MV-4-11 (cell line): Measurements from ENCODE around the gene DPYD.

Source experiments
- DNase-seq: peaks from one replicate; lab custom pipeline; 2025; lab: John Stamatoyannopoulos, UW

Gene DPYD

GRCh38 chr1:97091679-97092078 is 829.2 kb downstream of the DPYD start:
- DNase-seq, result no peak

- peak; percentile 5 for DNase-seq
These were observed 829.6 kb downstream of the DPYD start for GRCh38 chr1:97091263-97091662.

DNA sequence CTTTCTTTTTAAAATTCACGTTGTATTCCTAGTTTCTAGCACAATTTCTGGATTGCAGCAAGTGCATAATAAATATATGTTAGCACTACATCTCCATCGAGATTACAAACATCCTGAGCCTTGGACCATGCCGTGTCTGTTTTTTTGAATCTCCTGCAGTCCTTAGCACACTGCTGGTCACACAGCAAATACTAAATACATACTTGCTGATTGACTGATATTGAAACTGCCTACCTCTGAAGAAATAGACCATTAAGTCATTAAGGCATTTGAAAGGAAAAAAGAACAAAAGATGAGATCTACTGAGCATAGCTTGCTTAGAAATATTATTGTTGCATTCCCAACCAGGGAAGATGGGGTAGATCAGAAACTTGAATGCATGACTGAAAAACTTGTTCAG is 830.1 kb downstream of the DPYD start:
- DNase-seq, result no peak

- DNase-seq, result no peak
These were observed 831.7 kb downstream of the DPYD start for GRCh38 chr1:97089173-97089572.

- no peak for DNase-seq
These were observed 832.4 kb downstream of the DPYD start for GRCh38 chr1:97088391-97088790.

GRCh38 chr1:97084546-97084945 is 836.3 kb downstream of the DPYD start:
- no peak for DNase-seq

DNA sequence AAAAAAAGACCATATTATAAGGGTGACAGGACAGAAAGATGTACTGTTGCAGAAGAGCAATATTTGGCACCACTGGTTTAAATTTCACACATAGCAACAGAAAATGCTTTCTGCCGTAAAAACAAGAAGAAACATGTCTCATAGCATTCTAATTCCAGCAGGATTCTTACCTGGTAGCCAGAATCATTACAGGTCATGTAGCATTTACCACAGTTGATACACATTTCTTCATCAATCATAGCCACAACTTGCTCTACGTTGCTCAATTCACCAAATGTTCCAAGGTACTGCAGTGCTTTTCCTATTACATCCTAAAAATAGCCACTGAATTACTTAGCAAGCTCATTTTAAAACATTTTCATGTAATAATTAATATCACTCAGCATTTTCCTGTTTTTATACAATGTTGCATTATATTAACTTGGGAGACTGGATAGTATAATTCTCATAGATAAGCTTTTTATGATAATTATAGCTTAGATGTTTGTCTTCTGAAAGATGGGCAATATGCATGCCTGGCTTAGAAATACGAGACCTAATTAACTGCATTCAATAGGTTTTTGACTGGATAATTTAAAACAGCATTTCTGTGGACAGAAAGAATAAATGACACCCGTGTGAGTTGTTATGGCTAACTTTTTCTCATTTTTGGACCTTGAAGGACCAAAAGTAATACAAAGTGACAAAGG is 838.5 kb downstream of the DPYD start:
- no peak for DNase-seq

GRCh38 chr1:97078872-97079271 is 842.0 kb downstream of the DPYD start:
- DNase-seq, result no peak

GRCh38 chr1:97077221-97077620 is 843.6 kb downstream of the DPYD start:
- no peak for DNase-seq

DNA sequence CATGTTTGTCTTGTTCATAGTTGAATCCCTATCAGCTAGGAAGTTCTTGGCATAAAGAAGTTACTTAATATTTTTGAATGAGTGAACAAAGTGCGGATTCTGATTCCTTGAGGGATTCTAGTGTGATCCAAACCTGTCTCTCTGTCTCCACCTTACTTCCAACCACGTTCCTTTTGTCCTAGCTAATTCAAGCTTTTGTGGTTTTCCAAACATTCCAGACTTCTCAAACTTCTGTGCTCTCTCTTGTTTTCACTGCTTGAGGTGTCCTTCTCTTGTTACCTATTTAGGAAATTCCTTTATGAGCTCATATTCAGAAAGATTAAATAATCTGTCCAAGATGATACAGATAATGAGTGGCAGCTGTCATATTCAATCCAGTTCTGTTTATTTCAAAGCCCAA is 846.1 kb downstream of the DPYD start:
- DNase-seq, result no peak

DNA sequence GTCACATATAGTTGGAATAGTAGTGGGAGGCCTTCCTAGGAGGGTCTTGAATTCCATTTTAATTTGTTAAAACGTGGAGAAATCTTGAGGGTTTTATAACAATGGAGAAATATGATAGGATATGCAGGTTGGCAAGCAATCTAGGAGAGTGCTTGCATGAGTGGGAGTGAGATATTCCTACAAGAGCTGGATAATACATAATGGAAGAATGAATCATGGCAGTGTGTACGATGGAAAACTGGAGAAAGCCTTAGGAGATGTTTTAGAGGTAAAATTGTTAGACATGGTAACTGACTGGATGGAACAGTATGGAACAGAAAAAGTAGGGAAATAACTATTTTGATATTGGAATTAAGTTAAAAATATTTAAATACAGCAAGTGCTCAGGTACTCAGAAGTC is 846.9 kb downstream of the DPYD start:
- no peak for DNase-seq

DNA sequence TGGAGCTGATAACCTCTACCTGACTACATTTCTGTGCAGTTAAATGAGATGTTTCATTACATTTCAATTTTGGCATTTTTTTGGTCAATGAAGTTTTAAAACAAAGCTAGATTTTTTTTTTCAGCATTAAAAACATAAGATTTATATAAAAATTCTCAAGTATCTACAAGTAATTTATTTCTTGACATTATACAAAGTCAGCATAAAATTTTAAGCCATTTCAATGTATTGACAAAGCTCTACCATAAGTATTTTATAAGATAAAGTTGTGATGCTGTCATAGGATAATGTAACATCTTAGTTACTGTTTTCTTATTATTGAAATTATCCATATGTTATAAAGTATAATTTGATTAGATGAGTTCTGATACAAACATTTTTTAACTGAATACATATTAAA is 847.7 kb downstream of the DPYD start:
- no peak for DNase-seq

DNA sequence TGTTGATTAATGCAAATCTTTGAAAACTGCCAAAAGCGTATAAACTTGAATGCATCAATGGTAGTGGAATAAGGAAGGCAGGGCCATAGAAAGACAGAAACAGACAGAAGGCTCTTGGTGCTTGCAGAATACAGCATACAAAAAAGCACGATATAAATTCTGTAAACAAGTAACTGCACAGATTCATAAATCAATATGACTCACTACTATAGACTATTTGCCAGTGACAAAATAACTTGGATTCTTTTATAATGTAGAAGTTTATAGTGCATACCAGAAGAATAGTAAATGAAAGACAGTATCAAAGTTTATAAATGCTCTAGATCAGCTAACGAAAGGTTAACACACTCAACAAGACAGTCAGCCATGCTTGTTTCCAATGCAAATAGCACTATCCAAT is 849.7 kb downstream of the DPYD start:
- no peak for DNase-seq

DNA sequence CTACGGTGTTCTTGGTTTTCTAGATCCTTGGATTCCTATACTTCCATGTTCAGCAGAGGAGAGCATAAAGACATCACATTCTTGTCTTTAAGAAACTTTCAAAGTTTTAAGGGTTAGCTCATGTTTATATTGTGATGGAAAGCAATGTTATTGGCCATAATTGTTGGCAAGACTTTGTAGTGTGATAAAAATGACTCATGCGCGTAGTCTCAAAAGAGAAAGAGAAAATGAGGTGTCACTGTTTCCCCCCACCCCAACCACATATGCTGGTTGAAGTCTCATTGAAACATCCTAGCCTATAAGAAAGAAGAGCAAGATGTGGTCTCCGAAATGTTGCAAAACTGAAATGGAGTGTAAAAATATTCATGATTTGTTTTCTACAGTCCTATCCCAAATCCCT is 850.5 kb downstream of the DPYD start:
- no peak for DNase-seq

DNA sequence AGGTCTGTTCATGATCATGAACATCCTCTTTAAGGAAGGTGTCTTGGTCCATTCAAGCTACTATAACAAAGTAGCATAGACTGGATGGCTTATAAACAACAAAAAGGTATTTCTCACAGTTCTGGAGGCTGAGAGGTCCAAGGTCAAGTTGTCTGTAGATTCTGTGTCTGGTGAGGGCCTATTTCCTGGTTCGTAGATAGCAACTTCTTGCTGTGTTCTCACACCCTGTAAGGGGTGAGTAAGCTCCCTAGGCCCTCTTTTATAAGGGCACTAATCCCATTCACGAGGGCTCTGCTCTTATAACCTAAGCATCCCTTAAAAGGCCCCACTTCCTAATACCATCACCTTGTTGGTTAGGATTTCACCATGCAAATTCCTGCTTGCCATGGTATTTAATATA is 851.5 kb downstream of the DPYD start:
- DNase-seq, result no peak

GRCh38 chr1:97066860-97067259 is 854.0 kb downstream of the DPYD start:
- no peak for DNase-seq

GRCh38 chr1:97063532-97063931 is 857.3 kb downstream of the DPYD start:
- no peak for DNase-seq

DNA sequence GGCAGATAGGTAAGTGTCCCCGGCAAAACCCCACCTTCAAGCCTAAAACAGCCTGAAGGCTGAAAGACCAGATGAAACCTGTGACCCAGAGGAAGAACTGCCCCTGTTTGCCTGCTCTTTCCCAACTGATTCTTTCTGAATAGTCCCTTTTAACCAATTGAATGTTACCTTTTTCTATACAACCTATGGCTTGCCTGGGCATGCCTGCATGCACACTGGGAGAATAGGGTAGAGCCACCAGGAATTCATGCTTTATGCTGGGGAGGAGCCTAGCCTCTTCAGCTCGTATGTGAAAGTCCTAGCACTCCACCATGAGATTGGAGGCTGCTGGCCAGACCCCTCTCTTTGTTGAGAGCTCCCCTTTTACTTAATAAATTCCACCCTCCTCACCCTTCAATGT is 859.2 kb downstream of the DPYD start:
- no peak for DNase-seq

- no peak for DNase-seq
These were observed 864.4 kb downstream of the DPYD start for GRCh38 chr1:97056386-97056785.

GRCh38 chr1:97053268-97053667 is 867.6 kb downstream of the DPYD start:
- no peak for DNase-seq

DNA sequence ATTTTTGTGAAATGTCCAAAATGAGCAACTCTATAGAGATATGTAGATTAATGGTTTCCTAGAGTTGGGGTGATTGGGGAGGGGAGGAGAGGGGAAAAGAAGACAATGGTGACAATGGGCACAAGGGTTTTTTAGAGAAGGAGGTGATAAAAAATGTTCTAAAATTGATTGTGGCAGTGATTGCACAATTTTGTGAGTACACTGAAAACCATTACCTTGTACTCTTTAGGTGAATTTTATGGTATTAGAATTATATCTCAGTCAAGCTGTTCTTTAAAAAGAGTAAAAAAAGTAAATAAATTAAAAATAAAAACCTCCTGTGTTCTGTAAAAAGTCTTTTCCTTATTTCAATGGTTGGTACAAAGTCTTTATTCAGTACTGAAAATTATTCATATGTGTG is 869.0 kb downstream of the DPYD start:
- no peak for DNase-seq

- no peak for DNase-seq
These were observed 870.3 kb downstream of the DPYD start for GRCh38 chr1:97050506-97050905.

DNA sequence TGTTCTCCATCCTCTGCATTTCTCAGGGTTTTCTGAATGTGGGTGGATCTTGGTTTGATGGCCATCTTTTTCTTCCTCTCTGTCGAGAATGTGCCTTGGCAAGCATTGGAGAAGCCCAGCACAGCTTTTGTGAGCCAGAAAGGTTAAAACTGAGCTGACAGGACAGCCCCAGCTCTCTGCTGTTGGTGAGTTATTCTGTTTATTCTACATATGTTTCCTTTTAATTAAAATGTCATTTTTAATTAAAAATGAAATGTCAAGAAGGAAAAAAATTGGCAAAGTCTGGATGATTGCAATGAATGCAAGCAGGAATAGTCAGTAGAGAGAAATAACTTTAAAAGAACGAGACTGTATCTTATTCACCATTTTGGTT is 873.4 kb downstream of the DPYD start:
- DNase-seq, result no peak

GRCh38 chr1:97046765-97047420 is 873.9 kb downstream of the DPYD start:
- DNase-seq, result no peak
